ENCODE results near the gene FITM2. TPM values are rescaled to one million over a fixed set of nuclear protein-coding genes. Genes with fewer than 3 reads are reported as not detected.

Gene FITM2
- total and polyA plus RNA-seq, 2 donors (not counting 1 experiment from before 2014, with no cell fraction given) = 2.0 to 4.3 TPM

GRCh38 chr20:44271915-44272663 is 38.9 kb downstream of the FITM2 start:
- intact Hi-C loops (cut with micrococcal nuclease) = no loop called here
- H3K9me3 Mint-ChIP-seq (ENCODE audit: insufficient read depth) = no peaks in the 10 kb centered on the region
- Histone ChIP-seq H3K9ac (ENCODE audit: low read length) (no peak overlapping the region), H3K79me2 (ENCODE audit: control insufficient read depth, insufficient read depth, low read length) (no peaks in the 10 kb centered on the region), H3K4me2 (replicated peaks; ENCODE audit: low read depth, low read length, poor library complexity, severe bottlenecking) (no peak overlapping the region), H3K27me3 (replicated peaks in 1 of 4; ENCODE audit: control extremely low read depth in 1 of 4, control insufficient read depth in 3 of 4, insufficient read depth in 4 of 4, low read length in 3 of 4) (no peaks in the 10 kb centered on the region), H3K4me1 (ENCODE audit: control insufficient read depth in 2 of 2, insufficient read depth in 2 of 2, low read length in 2 of 2) (no peaks in the 10 kb centered on the region), H3K9me3 (ENCODE audit: control extremely low read depth in 1 of 3, control insufficient read depth in 2 of 3, insufficient read depth in 1 of 3, low read length in 2 of 3) (peaks cover 0 to under 1% (median 0%) of the 10 kb centered on the region in 3 donors), H3K36me3 (replicated peaks in 1 of 2; ENCODE audit: control extremely low read depth in 1 of 2, control insufficient read depth in 1 of 2, extremely low read depth in 1 of 2, insufficient read depth in 2 of 2, low read length in 1 of 2) (no peaks in the 10 kb centered on the region), H3K4me3 (ENCODE audit: control extremely low read depth in 1 of 5, extremely low read depth in 1 of 5, insufficient read depth in 1 of 5, low read depth in 2 of 5, low read length in 4 of 5) (no peak overlapping the region), H3K27ac (ENCODE audit: low read length in 2 of 2) (no peak overlapping the region), H4K20me1 (ENCODE audit: control insufficient read depth, insufficient read depth, low read length, poor library complexity, severe bottlenecking) (no peaks in the 10 kb centered on the region), H2AFZ (ENCODE audit: insufficient read depth, low read depth, low read length, poor library complexity, severe bottlenecking) (no peak overlapping the region)
- ChIA-PET CTCF (no interaction called here), POLR2A (no interaction called here)
- no peak overlapping the region for H3K4me3 Mint-ChIP-seq
- DNase-seq = no peak
- peaks cover 3% of the 10 kb centered on the region for H3K27me3 Mint-ChIP-seq
- TF ChIP-seq EZH2 (IDR thresholded peaks at IDR 0.05; ENCODE audit: borderline replicate concordance, insufficient read depth, low read depth, low read length, poor library complexity, severe bottlenecking) = no peak
- no peak for TF ChIP-seq CTCF (IDR thresholded peaks at IDR 0.05)
- no peaks in the 10 kb centered on the region for H3K4me1 Mint-ChIP-seq
- no peak for ATAC-seq (ENCODE audit: low read depth)
- WGBS (ENCODE audit: insufficient coverage) = 87% methylated on average over 11 of the region's 14 CpGs
- H3K27ac Mint-ChIP-seq = no peak overlapping the region

- Mint-ChIP-seq H3K27ac (no peak overlapping the region), H3K27me3 (peaks cover 3% of the 10 kb centered on the region)
These were observed 42.2 kb downstream of the FITM2 start for GRCh38 chr20:44268802-44269201.

More at GRCh38 chr20:44268802-44269201, 42.2 kb downstream of the FITM2 start:
- Mint-ChIP-seq H3K4me1 (no peaks in the 10 kb centered on the region), H3K9me3 (ENCODE audit: insufficient read depth) (no peaks in the 10 kb centered on the region), H3K4me3 (no peak overlapping the region)
- Histone ChIP-seq H3K4me1 (ENCODE audit: control insufficient read depth in 2 of 2, insufficient read depth in 2 of 2, low read length in 2 of 2) (no peaks in the 10 kb centered on the region), H3K36me3 (replicated peaks in 1 of 2; ENCODE audit: control extremely low read depth in 1 of 2, control insufficient read depth in 1 of 2, extremely low read depth in 1 of 2, insufficient read depth in 2 of 2, low read length in 1 of 2) (no peaks in the 10 kb centered on the region), H3K9ac (ENCODE audit: low read length) (no peak overlapping the region), H3K27me3 (replicated peaks in 1 of 4; ENCODE audit: control extremely low read depth in 1 of 4, control insufficient read depth in 3 of 4, insufficient read depth in 4 of 4, low read length in 3 of 4) (no peaks in the 10 kb centered on the region), H3K27ac (ENCODE audit: low read length in 2 of 2) (no peak overlapping the region), H3K9me3 (ENCODE audit: control extremely low read depth in 1 of 3, control insufficient read depth in 2 of 3, insufficient read depth in 1 of 3, low read length in 2 of 3) (no peaks in the 10 kb centered on the region), H4K20me1 (ENCODE audit: control insufficient read depth, insufficient read depth, low read length, poor library complexity, severe bottlenecking) (no peaks in the 10 kb centered on the region), H3K79me2 (ENCODE audit: control insufficient read depth, insufficient read depth, low read length) (no peaks in the 10 kb centered on the region), H3K4me3 (ENCODE audit: control extremely low read depth in 1 of 5, extremely low read depth in 1 of 5, insufficient read depth in 1 of 5, low read depth in 2 of 5, low read length in 4 of 5) (no peak overlapping the region), H2AFZ (ENCODE audit: insufficient read depth, low read depth, low read length, poor library complexity, severe bottlenecking) (no peak overlapping the region), H3K4me2 (replicated peaks; ENCODE audit: low read depth, low read length, poor library complexity, severe bottlenecking) (no peak overlapping the region)
- WGBS (ENCODE audit: insufficient coverage) = 86% methylated on average over 2 of the region's 5 CpGs
- DNase-seq = no peak
- TF ChIP-seq CTCF (IDR thresholded peaks at IDR 0.05) = no peak
- TF ChIP-seq EZH2 (IDR thresholded peaks at IDR 0.05; ENCODE audit: borderline replicate concordance, insufficient read depth, low read depth, low read length, poor library complexity, severe bottlenecking) = no peak
- no peak for ATAC-seq (ENCODE audit: low read depth)
- CTCF ChIA-PET = no interaction called here
- POLR2A ChIA-PET = no interaction called here
- intact Hi-C loops (cut with micrococcal nuclease) = no loop called here
